ENCODE measurements around the gene CTXN1. TPM values are rescaled to one million over a fixed set of nuclear protein-coding genes. Genes with fewer than 3 reads are reported as not detected.

CTXN1 gene
- 1 to 10 TPM; 1.5 to 4.4 TPM for total RNA-seq

GRCh38 chr19:7926021-7926726 lies at the start of gene CTXN1:
TSS of gene CTXN1 (minus strand) at chr19:7926135. CDS start at chr19:7925538, 597 bp downstream.
- intact Hi-C loops (cut with DNase I) = loop anchor here (10.0 kb wide), 1 partner anchor 71 kb away; no protein-coding TSS in a partner anchor

GRCh38 chr19:7975037-7975436 lies 49.1 kb upstream of the CTXN1 start:
- H3K36me3 ChIP-seq = peaks cover 5% of the 10 kb centered on the region
- H3K9me3 ChIP-seq = no peaks in the 10 kb centered on the region
- intact Hi-C loops (cut with DNase I) = no loop called here
- no peaks in the 10 kb centered on the region for H3K4me1 ChIP-seq
- no peak overlapping the region for H3K9ac ChIP-seq (ENCODE audit: low read depth in 2 of 2, low read length in 2 of 2)
- H3K27me3 ChIP-seq = no peaks in the 10 kb centered on the region
- H3K4me3 ChIP-seq = no peak overlapping the region
- no peak for DNase-seq
- H3K27ac ChIP-seq = no peak overlapping the region
- no peak for TF ChIP-seq CTCF (IDR thresholded peaks at IDR 0.05)

More at GRCh38 chr19:7926021-7926726, at the start of gene CTXN1:
- no peak for TF ChIP-seq CTCF (IDR thresholded peaks at IDR 0.05)
- Histone ChIP-seq H3K9me3 (no peaks in the 10 kb centered on the region), H3K27me3 (no peaks in the 10 kb centered on the region), H3K27ac (no peak within 1 kb of the TSS), H3K4me1 (peaks cover 6% of the 10 kb centered on the region), H3K36me3 (no peaks in the 10 kb centered on the region), H3K4me3 (peak within 1 kb of the TSS; percentile 38), H3K9ac (ENCODE audit: low read depth in 2 of 2, low read length in 2 of 2) (peak within 1 kb of the TSS in 1 of 2 donors; percentile 26)
- peak; percentile 83 for DNase-seq

GRCh38 chr19:7973883-7974282 lies 47.9 kb upstream of the CTXN1 start:
- H3K27ac ChIP-seq = no peak overlapping the region
- H3K9ac ChIP-seq (ENCODE audit: low read depth in 2 of 2, low read length in 2 of 2) = no peak overlapping the region
- no peaks in the 10 kb centered on the region for H3K9me3 ChIP-seq
- peaks cover 5% of the 10 kb centered on the region for H3K36me3 ChIP-seq
- H3K27me3 ChIP-seq = no peaks in the 10 kb centered on the region
- no peak for DNase-seq
- H3K4me1 ChIP-seq = no peaks in the 10 kb centered on the region
- H3K4me3 ChIP-seq = no peak overlapping the region
- TF ChIP-seq CTCF (IDR thresholded peaks at IDR 0.05) = no peak
- intact Hi-C loops (cut with DNase I) = no loop called here

- TF ChIP-seq CTCF (IDR thresholded peaks at IDR 0.05) = no peak
- Histone ChIP-seq H3K4me3 (no peak overlapping the region), H3K4me1 (no peaks in the 10 kb centered on the region), H3K36me3 (peaks cover 12% of the 10 kb centered on the region), H3K27ac (no peak overlapping the region), H3K9ac (ENCODE audit: low read depth in 2 of 2, low read length in 2 of 2) (no peak overlapping the region), H3K9me3 (no peaks in the 10 kb centered on the region), H3K27me3 (no peaks in the 10 kb centered on the region)
- intact Hi-C loops (cut with DNase I) = no loop called here
- no peak for DNase-seq
These were observed 45.9 kb upstream of the CTXN1 start for GRCh38 chr19:7971553-7972520.

GRCh38 chr19:7970716-7971448 lies 44.9 kb upstream of the CTXN1 start:
- Histone ChIP-seq H3K27ac (no peak overlapping the region), H3K4me3 (no peak overlapping the region), H3K4me1 (no peaks in the 10 kb centered on the region), H3K36me3 (peaks cover 18% of the 10 kb centered on the region), H3K9me3 (no peaks in the 10 kb centered on the region), H3K9ac (ENCODE audit: low read depth in 2 of 2, low read length in 2 of 2) (no peak overlapping the region), H3K27me3 (no peaks in the 10 kb centered on the region)
- peak; percentile 65 for TF ChIP-seq CTCF (IDR thresholded peaks at IDR 0.05)
- peak; percentile 29 for DNase-seq
- intact Hi-C loops (cut with DNase I) = no loop called here

All from colonic mucosa (tissue), 4 donors.